ENCODE measurements around the gene CA14. TPM values are rescaled to one million over a fixed set of nuclear protein-coding genes. Genes with fewer than 3 reads are reported as not detected.

CA14 gene
- total and polyA plus RNA-seq, 9 of the 15 experiments (the other 6 are each of a cell fraction or from before 2014, with no cell fraction given): 0.13 to 0.57 (median 0.26) TPM; not detected in 1

DNA sequence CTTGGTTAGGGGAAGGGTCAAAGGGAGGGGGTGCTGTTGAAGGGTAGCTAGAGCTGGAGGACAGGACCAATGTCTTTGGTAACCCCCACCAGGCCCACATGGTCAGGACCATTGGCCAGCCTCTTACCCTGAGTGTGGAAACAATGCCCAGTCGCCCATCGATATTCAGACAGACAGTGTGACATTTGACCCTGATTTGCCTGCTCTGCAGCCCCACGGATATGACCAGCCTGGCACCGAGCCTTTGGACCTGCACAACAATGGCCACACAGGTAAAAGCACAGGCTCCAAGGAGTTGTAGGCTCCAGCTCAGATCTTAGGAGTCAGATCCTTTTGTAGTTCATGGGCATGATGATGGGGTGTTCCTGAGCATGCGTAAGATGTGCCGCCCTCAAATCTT, 3.8 kb downstream of the CA14 start:
- Histone ChIP-seq H3K4me1 (replicated peaks in 1 of 2; ENCODE audit: control insufficient read depth in 2 of 2, insufficient read depth in 2 of 2, low read length in 2 of 2) (peaks cover 17 to 24% of the 10 kb centered on the region in 2 experiments), H3K27ac (ENCODE audit: extremely low read depth, low read depth, low read length) (no peak overlapping the region), H4K20me1 (replicated peaks; ENCODE audit: control insufficient read depth, insufficient read depth, low read length) (no peaks in the 10 kb centered on the region), H3K79me2 (ENCODE audit: control insufficient read depth, insufficient read depth, low read length) (no peaks in the 10 kb centered on the region), H3K9ac (ENCODE audit: insufficient read depth in 1 of 2, low read depth in 2 of 2, low read length in 2 of 2) (peak overlapping the region in 1 of 2 experiments; percentile 54; a peak in 1 of 4 replicates), H3K4me2 (ENCODE audit: insufficient read depth, low read length) (no peak overlapping the region), H3K36me3 (ENCODE audit: control insufficient read depth, insufficient read depth, low read length) (peaks cover 21% of the 10 kb centered on the region), H3K9me1 (ENCODE audit: control insufficient read depth, insufficient read depth, low read length) (no peaks in the 10 kb centered on the region), H2AFZ (ENCODE audit: low read depth, low read length) (no peak overlapping the region), H3K9me3 (replicated peaks; ENCODE audit: control insufficient read depth, insufficient read depth, low read depth, low read length) (no peaks in the 10 kb centered on the region), H3K27me3 (ENCODE audit: control insufficient read depth in 2 of 2, insufficient read depth in 2 of 2, low read length in 2 of 2) (peaks cover 0 to 4% of the 10 kb centered on the region in 2 experiments; a peak in 2 of 5 replicates), H3K4me3 (no peak overlapping the region)
- FAIRE-seq (no peak), ATAC-seq (no peak), DNase-seq (ENCODE audit: extremely low read depth in 1 of 4, low spot score in 3 of 4) (no peak)
- ChIA-PET CTCF (ENCODE audit: low intra/inter-chr PET ratio) (no interaction called here), POLR2A (interaction anchor here (0.7 kb wide), 1 partner anchor 11 kb away, joined by 3 read pairs; the partner anchor contains the start of gene C1orf54)
- TF ChIP-seq, protein P1, sequence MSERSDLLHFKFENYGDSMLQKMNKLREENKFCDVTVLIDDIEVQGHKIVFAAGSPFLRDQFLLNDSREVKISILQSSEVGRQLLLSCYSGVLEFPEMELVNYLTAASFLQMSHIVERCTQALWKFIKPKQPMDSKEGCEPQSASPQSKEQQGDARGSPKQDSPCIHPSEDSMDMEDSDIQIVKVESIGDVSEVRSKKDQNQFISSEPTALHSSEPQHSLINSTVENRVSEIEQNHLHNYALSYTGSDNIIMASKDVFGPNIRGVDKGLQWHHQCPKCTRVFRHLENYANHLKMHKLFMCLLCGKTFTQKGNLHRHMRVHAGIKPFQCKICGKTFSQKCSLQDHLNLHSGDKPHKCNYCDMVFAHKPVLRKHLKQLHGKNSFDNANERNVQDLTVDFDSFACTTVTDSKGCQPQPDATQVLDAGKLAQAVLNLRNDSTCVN (CRISPR knock-in tag; IDR thresholded peaks at IDR 0.05): no peak
- no peak for TF ChIP-seq IRF2 (CRISPR knock-in tag; IDR thresholded peaks at IDR 0.05)
- no peak for TF ChIP-seq KHSRP (IDR thresholded peaks at IDR 0.05)
- TF ChIP-seq ZBTB8A (IDR thresholded peaks at IDR 0.05; ENCODE audit: partially characterized antibody): no peak
- TF ChIP-seq MCM2 (IDR thresholded peaks at IDR 0.05; ENCODE audit: low read depth): no peak
- TF ChIP-seq, protein P2, sequence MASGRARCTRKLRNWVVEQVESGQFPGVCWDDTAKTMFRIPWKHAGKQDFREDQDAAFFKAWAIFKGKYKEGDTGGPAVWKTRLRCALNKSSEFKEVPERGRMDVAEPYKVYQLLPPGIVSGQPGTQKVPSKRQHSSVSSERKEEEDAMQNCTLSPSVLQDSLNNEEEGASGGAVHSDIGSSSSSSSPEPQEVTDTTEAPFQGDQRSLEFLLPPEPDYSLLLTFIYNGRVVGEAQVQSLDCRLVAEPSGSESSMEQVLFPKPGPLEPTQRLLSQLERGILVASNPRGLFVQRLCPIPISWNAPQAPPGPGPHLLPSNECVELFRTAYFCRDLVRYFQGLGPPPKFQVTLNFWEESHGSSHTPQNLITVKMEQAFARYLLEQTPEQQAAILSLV (tag; IDR thresholded peaks at IDR 0.05): no peak
- TF ChIP-seq BRF1 (IDR thresholded peaks at IDR 0.05; ENCODE audit: borderline replicate concordance, extremely low read depth, insufficient read length): no peak
- no peak for TF ChIP-seq PHB2 (IDR thresholded peaks at IDR 0.05; ENCODE audit: low read depth)
- TF ChIP-seq PCBP2 (IDR thresholded peaks at IDR 0.05; ENCODE audit: low read depth, low read length, poor library complexity, severe bottlenecking): no peak
- TF ChIP-seq ZNF695 (CRISPR knock-in tag; IDR thresholded peaks at IDR 0.05): no peak
- no peak for TF ChIP-seq RFX5 (IDR thresholded peaks at IDR 0.05; ENCODE audit: low read depth, low read length)
- no peak for TF ChIP-seq NFIC (IDR thresholded peaks at IDR 0.05)
- TF ChIP-seq JUND (IDR thresholded peaks at IDR 0.05; ENCODE audit: borderline replicate concordance, low read depth, low read length): no peak
- no peak for TF ChIP-seq JUND (tag; IDR thresholded peaks at IDR 0.05; ENCODE audit: borderline replicate concordance, low read depth, low read length)
- no peak for TF ChIP-seq FOXJ3 (CRISPR knock-in tag; IDR thresholded peaks at IDR 0.05)
- TF ChIP-seq, protein P3, sequence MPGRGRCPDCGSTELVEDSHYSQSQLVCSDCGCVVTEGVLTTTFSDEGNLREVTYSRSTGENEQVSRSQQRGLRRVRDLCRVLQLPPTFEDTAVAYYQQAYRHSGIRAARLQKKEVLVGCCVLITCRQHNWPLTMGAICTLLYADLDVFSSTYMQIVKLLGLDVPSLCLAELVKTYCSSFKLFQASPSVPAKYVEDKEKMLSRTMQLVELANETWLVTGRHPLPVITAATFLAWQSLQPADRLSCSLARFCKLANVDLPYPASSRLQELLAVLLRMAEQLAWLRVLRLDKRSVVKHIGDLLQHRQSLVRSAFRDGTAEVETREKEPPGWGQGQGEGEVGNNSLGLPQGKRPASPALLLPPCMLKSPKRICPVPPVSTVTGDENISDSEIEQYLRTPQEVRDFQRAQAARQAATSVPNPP (IDR thresholded peaks at IDR 0.05; ENCODE audit: borderline replicate concordance, insufficient read depth, insufficient read length): no peak
- no peak for TF ChIP-seq ZNF253 (CRISPR knock-in tag; conservative IDR thresholded peaks at IDR 0.05)
- TF ChIP-seq FOXA1 (IDR thresholded peaks at IDR 0.05; ENCODE audit: borderline replicate concordance): no peak
- no peak for TF ChIP-seq COPS2 (conservative IDR thresholded peaks at IDR 0.05)
- TF ChIP-seq ARHGAP35 (IDR thresholded peaks at IDR 0.05; ENCODE audit: partially characterized antibody): no peak
- TF ChIP-seq RHOXF2B (CRISPR knock-in tag; conservative IDR thresholded peaks at IDR 0.05): no peak
- no TSS peak for BruUV-seq (replicated peaks)
- intact Hi-C loops (cut with micrococcal nuclease): no loop called here
- in situ Hi-C loops (cut with MboI): no loop called here
- WGBS (ENCODE audit: insufficient coverage, low coverage, missing lambda C conversion rate): 74% methylated on average over 6 of the region's 6 CpGs

Measured in K562 (cell line).